K562 (cell line): ENCODE data around the gene EPHA10. TPM values are rescaled to one million over a fixed set of nuclear protein-coding genes. Genes with fewer than 3 reads are reported as not detected.
A peak's percentile ranks its signal among the peaks of the same experiment; 100 is the strongest.

ENCODE experiments used
- BCL6 ChIP-seq: fragments of 250-450 bp; sonication (Bioruptor Pico); IDR thresholded peaks from 2 replicates; pipeline ENCODE4 v1.4.0; 2020
- C11orf30 ChIP-seq: fragments of 450-650 bp; IDR thresholded peaks from 2 replicates; pipeline ENCODE4 v1.6.1; 2016; ENCODE audit warnings: low read depth, mild to moderate bottlenecking
- CC2D1A ChIP-seq: fragments of 450-650 bp; IDR thresholded peaks from 2 replicates; pipeline ENCODE4 v1.6.1; 2017; ENCODE audit warnings: mild to moderate bottlenecking
- COPS2 ChIP-seq: fragments of 450-650 bp; conservative IDR thresholded peaks from 2 replicates; pipeline ENCODE4 v1.6.1; 2016; ENCODE audit warnings: mild to moderate bottlenecking, moderate library complexity
- E2F1 ChIP-seq: sonication (generic); formaldehyde crosslinking; IDR thresholded peaks from 2 replicates; pipeline ENCODE4 v1.8.1; 2023; ENCODE audit warnings: mild to moderate bottlenecking, missing genetic modification reagents, moderate library complexity
- ESRRB ChIP-seq: fragments of 250-450 bp; sonication (Bioruptor Pico); IDR thresholded peaks from 2 replicates; pipeline ENCODE4 v1.5.0; 2020; ENCODE audit warnings: mild to moderate bottlenecking, moderate library complexity, borderline replicate concordance
- FOXJ2 ChIP-seq: fragments of 200-800 bp; sonication (Bioruptor generic); IDR thresholded peaks from 2 replicates; pipeline ENCODE4 v1.6.1; 2016; ENCODE audit warnings: missing genetic modification characterization, missing compliant biosample characterization
- HDAC1 ChIP-seq, 2 experiments: fragments of 450-650 bp; IDR thresholded peaks; 2 replicates each; pipeline ENCODE4 v1.6.1; 2016 to 2017; ENCODE audit warnings: inconsistent platforms in 1 of 2, mild to moderate bottlenecking in 1 of 2, moderate library complexity in 1 of 2
- HLTF ChIP-seq: fragments of 450-650 bp; IDR thresholded peaks from 2 replicates; pipeline ENCODE4 v1.6.1; 2016
- HMGXB4 ChIP-seq: sonication (generic); formaldehyde crosslinking; IDR thresholded peaks from 2 replicates; pipeline ENCODE4 v1.8.1; 2023; ENCODE audit warnings: mild to moderate bottlenecking, missing genetic modification reagents
- MCM5 ChIP-seq: fragments of 450-650 bp; IDR thresholded peaks from 2 replicates; pipeline ENCODE4 v1.6.1; 2016; ENCODE audit warnings: low read depth
- MECOM ChIP-seq: fragments of 250-450 bp; sonication (Bioruptor Pico); IDR thresholded peaks from 2 replicates; pipeline ENCODE4 v1.8.0; 2022; ENCODE audit warnings: inconsistent platforms
- NR0B1 ChIP-seq: fragments of 450-650 bp; IDR thresholded peaks from one replicate; pipeline ENCODE4 v1.6.1; 2018; ENCODE audit warnings: mild to moderate bottlenecking, moderate library complexity; ENCODE audit not compliant: partially characterized antibody
- PRMT5 ChIP-seq: sonication (generic); formaldehyde crosslinking; IDR thresholded peaks from 2 replicates; pipeline ENCODE4 v1.5.0; 2020; ENCODE audit warnings: missing genetic modification reagents
- RBFOX2 ChIP-seq: fragments of 200-400 bp; formaldehyde crosslinking; IDR thresholded peaks from 2 replicates; pipeline ENCODE4 v1.6.1; 2017; ENCODE audit warnings: low read depth, mild to moderate bottlenecking, low read length, moderate library complexity
- RBM22 ChIP-seq: fragments of 200-400 bp; formaldehyde crosslinking; IDR thresholded peaks from 2 replicates; pipeline ENCODE4 v1.6.1; 2018; ENCODE audit warnings: low read length, low read depth; ENCODE audit not compliant: poor library complexity, severe bottlenecking
- SMAD3 ChIP-seq: fragments of 450-650 bp; formaldehyde crosslinking; conservative IDR thresholded peaks from 2 replicates; pipeline ENCODE4 v1.4.0; 2020; ENCODE audit warnings: mild to moderate bottlenecking
- STAG1 ChIP-seq: sonication (generic); formaldehyde crosslinking; IDR thresholded peaks from 2 replicates; pipeline ENCODE4 v1.5.0; 2020; ENCODE audit warnings: missing genetic modification reagents, borderline replicate concordance
- TCF3 ChIP-seq: sonication (generic); formaldehyde crosslinking; IDR thresholded peaks from 2 replicates; pipeline ENCODE4 v1.4.0; 2020; ENCODE audit warnings: mild to moderate bottlenecking, missing genetic modification reagents
- THRAP3 ChIP-seq: fragments of 450-650 bp; IDR thresholded peaks from 2 replicates; pipeline ENCODE4 v1.6.1; 2016; ENCODE audit warnings: mild to moderate bottlenecking, inconsistent platforms, borderline replicate concordance
- ZBTB1 ChIP-seq: sonication (generic); formaldehyde crosslinking; IDR thresholded peaks from 2 replicates; pipeline ENCODE4 v1.8.1; 2023; ENCODE audit warnings: missing genetic modification reagents, low read depth, mild to moderate bottlenecking, borderline replicate concordance
- ZBTB43 ChIP-seq: sonication (generic); formaldehyde crosslinking; IDR thresholded peaks from 2 replicates; pipeline ENCODE4 v1.8.0; 2023; ENCODE audit warnings: mild to moderate bottlenecking, missing genetic modification reagents
- ZEB2 ChIP-seq: fragments of 450-650 bp; IDR thresholded peaks from 2 replicates; pipeline ENCODE4 v1.6.1; 2016
- ZNF134 ChIP-seq: fragments of 250-450 bp; sonication (Bioruptor Pico); conservative IDR thresholded peaks from 2 replicates; pipeline ENCODE4 v1.4.0; 2020
- ZNF507 ChIP-seq: conservative IDR thresholded peaks from 2 replicates; pipeline ENCODE4 v1.6.1; 2017; ENCODE audit warnings: missing genetic modification characterization, missing compliant biosample characterization
- ZNF766 ChIP-seq: fragments of 200-800 bp; sonication (Bioruptor generic); conservative IDR thresholded peaks from 2 replicates; pipeline ENCODE4 v1.6.1; 2016; ENCODE audit warnings: missing genetic modification characterization, missing compliant biosample characterization
- polyA plus RNA-seq, 8 experiments: library from polyadenylated mRNA; depleted of rRNA in 4 of 8; stranded (reverse) in 5 of 8; unstranded in 3 of 8; fragments of >200 nt; fragmentation: Nextera tagmentation in 2 of 8; fragmentation: Illumina TruSeq in 1 of 8; extraction: Ambion mirVana in 2 of 8; extraction: Trizol in 1 of 8; gene quantifications; 2 replicates each; pipeline versions ENCODE4 v1.2.1 to v1.2.3, GENCODE V29; 2011 to 2014; ENCODE audit warnings: inconsistent platforms in 1 of 8, missing spikeins in 1 of 8
- total RNA-seq, 7 experiments: library from RNA; depleted of rRNA in 6 of 7; stranded (reverse); fragments of >200 nt in 6 of 7; fragmentation: Illumina TruSeq in 2 of 7; extraction: Trizol in 2 of 7; gene quantifications; 2 replicates each; pipeline versions ENCODE4 v1.2.1 to v1.2.3, GENCODE V29; 2011 to 2021; ENCODE audit warnings: low replicate concordance in 1 of 7

The EPHA10 gene
- total and polyA plus RNA-seq, 9 of the 15 experiments (the other 6 are each of a cell fraction or from before 2014, with no cell fraction given): 0.03 TPM; not detected in 8

- peak; percentile 87; the same call in 1 of the 2 replicates for TF ChIP-seq E2F1 (CRISPR knock-in tag)
- no peak for TF ChIP-seq CC2D1A
- TF ChIP-seq ZBTB43 (CRISPR knock-in tag): peak; percentile 63; the same call in 1 of the 2 replicates
- no peak for TF ChIP-seq C11orf30
- TF ChIP-seq ZEB2: no peak
- no peak for TF ChIP-seq FOXJ2 (tag)
- no peak for TF ChIP-seq THRAP3
- peak; percentile 60; the same call in 1 of the 2 replicates for TF ChIP-seq HMGXB4 (CRISPR knock-in tag)
- TF ChIP-seq BCL6 (CRISPR knock-in tag): no peak
- peak; percentile 98 for TF ChIP-seq PRMT5 (CRISPR knock-in tag)
- TF ChIP-seq TCF3 (CRISPR knock-in tag): no peak
- no peak for TF ChIP-seq ZNF507
- no peak for TF ChIP-seq RBM22
- TF ChIP-seq RBFOX2: no peak
- no peak for TF ChIP-seq HLTF
- TF ChIP-seq SMAD3 (CRISPR knock-in tag): no peak
- TF ChIP-seq ZNF134 (CRISPR knock-in tag): no peak
- TF ChIP-seq ZBTB1: peak; percentile 70
- TF ChIP-seq ZNF766: no peak; the same call in 1 of the 2 replicates
- no peak for TF ChIP-seq MCM5
- TF ChIP-seq COPS2: no peak
- no peak for TF ChIP-seq MECOM (CRISPR knock-in tag)
- no peak for TF ChIP-seq NR0B1
- TF ChIP-seq HDAC1 (IDR thresholded peaks at IDR 0.05): peak in 1 of 2 experiments; percentile 84; a peak in 2 of 4 replicates
- TF ChIP-seq ESRRB (CRISPR knock-in tag): no peak
- peak; percentile 58; the same call in 1 of the 2 replicates for TF ChIP-seq STAG1 (CRISPR knock-in tag)
Observed at GRCh38 chr1:37795340-37796125, 30.6 kb upstream of the EPHA10 start (continued).
